NB4 (cell line): ENCODE results near the gene CDC20.

ENCODE experiments used
- CTCF ChIP-seq: IDR thresholded peaks from one replicate; pipeline ENCODE4 v1.5.1; 2012; ENCODE audit warnings: low read depth, low read length
- POLR2A ChIP-seq: IDR thresholded peaks from 2 replicates; pipeline ENCODE4 v1.6.1; 2011; ENCODE audit warnings: mild to moderate bottlenecking; ENCODE audit not compliant: insufficient read length; ENCODE audit errors: extremely low read depth

GRCh38 chr1:43317817-43318471 is 40.8 kb upstream of the CDC20 start:
- TF ChIP-seq CTCF (no peak), POLR2A (no peak)
